NT2/D1 (cell line): ENCODE data around the gene RHOT2.

Experiments
- YY1 ChIP-seq: IDR thresholded peaks from 2 replicates; pipeline ENCODE4 v1.6.1; 2011; ENCODE audit not compliant: insufficient read length, insufficient read depth
- ZNF274 ChIP-seq: IDR thresholded peaks from 2 replicates; pipeline ENCODE4 v1.6.1; 2011; ENCODE audit warnings: mild to moderate bottlenecking, low read depth, low read length

- no peak for TF ChIP-seq ZNF274
- TF ChIP-seq YY1: no peak
These were observed 1.7 kb downstream of the RHOT2 start for GRCh38 chr16:669666-670065.
